Lower lobe of right lung (tissue), 2 donors: Measurements from ENCODE around the gene IL17REL. TPM values are rescaled to one million over a fixed set of nuclear protein-coding genes. Genes with fewer than 3 reads are reported as not detected.

Experiments used
- ATAC-seq, 2 donors: fragments of 200-7000 bp; cut with Tn5 transposase; one replicate each; pipeline ENCODE4 v1.9.1; 2020 to 2022; ENCODE audit warnings: mild to moderate bottlenecking in 2 of 2, moderate library complexity in 2 of 2
- DNase-seq: peaks from one replicate; pipeline ENCODE4 v3.0.0-alpha.2; 2020
- H3K27ac ChIP-seq: fragments of 200-600 bp; one replicate; pipeline ENCODE4 v1.8.0; 2022
- H3K27me3 ChIP-seq: fragments of 200-600 bp; one replicate; pipeline ENCODE4 v1.8.0; 2022; ENCODE audit warnings: low read depth
- H3K36me3 ChIP-seq: fragments of 200-600 bp; one replicate; pipeline ENCODE4 v1.8.0; 2022; ENCODE audit warnings: mild to moderate bottlenecking
- H3K4me1 ChIP-seq: fragments of 200-600 bp; one replicate; pipeline ENCODE4 v1.8.0; 2022
- H3K4me3 ChIP-seq: fragments of 200-600 bp; one replicate; pipeline ENCODE4 v1.8.0; 2022; ENCODE audit warnings: mild to moderate bottlenecking
- H3K9me3 ChIP-seq: fragments of 200-600 bp; one replicate; pipeline ENCODE4 v1.8.0; 2022
- CTCF ChIP-seq: fragments of 200-600 bp; IDR thresholded peaks from one replicate; pipeline ENCODE4 v1.8.0; 2022; ENCODE audit warnings: antibody characterized with exemption, mild to moderate bottlenecking
- intact Hi-C: fragments of 100-400 bp; cut with DNase I; formaldehyde crosslinking; loops from one replicate; pipeline ENCODE4 v1.11.0; 2022
- total RNA-seq: library from RNA; stranded (reverse); fragmentation: NEBNext Ultra II Directional; extraction: Animal tissue kit (Norgen Biotek cat#: 25700); gene quantifications from one replicate; pipeline ENCODE4 v1.2.1, GENCODE V29; 2021
- donor health status: DM: no; HTN: yes; CAD: no; lungs with severe emphysema.

IL17REL gene
- total RNA-seq, 1 donor from 2014 or later = 0.09 TPM

- no peak for TF ChIP-seq CTCF
- Histone ChIP-seq H3K36me3 (no peaks in the 10 kb centered on the region), H3K27ac (no peak overlapping the region), H3K4me1 (no peaks in the 10 kb centered on the region), H3K4me3 (peak overlapping the region; percentile 23), H3K9me3 (no peaks in the 10 kb centered on the region), H3K27me3 (peaks cover 11% of the 10 kb centered on the region)
- intact Hi-C loops = no loop called here
- peak; percentile 22 to 34 for ATAC-seq
- DNase-seq = peak; percentile 46
These were observed 13.3 kb downstream of the IL17REL start for GRCh38 chr22:49999063-49999945.

GRCh38 chr22:49998718-49999062 is 13.9 kb downstream of the IL17REL start:
- Histone ChIP-seq H3K9me3 (no peaks in the 10 kb centered on the region), H3K36me3 (no peaks in the 10 kb centered on the region), H3K4me1 (peaks cover under 1% of the 10 kb centered on the region), H3K27me3 (peaks cover 11% of the 10 kb centered on the region), H3K27ac (no peak overlapping the region), H3K4me3 (no peak overlapping the region)
- TF ChIP-seq CTCF = no peak
- no peak for ATAC-seq
- intact Hi-C loops = no loop called here
- peak; percentile 23 for DNase-seq

GRCh38 chr22:49997932-49998717 is 14.4 kb downstream of the IL17REL start:
- Histone ChIP-seq H3K4me1 (peaks cover 6% of the 10 kb centered on the region), H3K9me3 (no peaks in the 10 kb centered on the region), H3K36me3 (no peaks in the 10 kb centered on the region), H3K4me3 (no peak overlapping the region), H3K27me3 (peaks cover 11% of the 10 kb centered on the region), H3K27ac (no peak overlapping the region)
- DNase-seq = peak; percentile 36
- intact Hi-C loops = no loop called here
- no peak for ATAC-seq
- no peak for TF ChIP-seq CTCF

GRCh38 chr22:49997251-49997599 is 15.3 kb downstream of the IL17REL start:
- intact Hi-C loops = no loop called here
- ATAC-seq = no peak
- Histone ChIP-seq H3K27ac (no peak overlapping the region), H3K36me3 (no peaks in the 10 kb centered on the region), H3K27me3 (peaks cover 11% of the 10 kb centered on the region), H3K4me3 (no peak overlapping the region), H3K9me3 (no peaks in the 10 kb centered on the region), H3K4me1 (peaks cover 8% of the 10 kb centered on the region)
- TF ChIP-seq CTCF = no peak
- peak; percentile 63 for DNase-seq

- no peaks in the 10 kb centered on the region for H3K9me3 ChIP-seq
- H3K27ac ChIP-seq = no peak overlapping the region
- H3K4me3 ChIP-seq = no peak overlapping the region
- peaks cover 8% of the 10 kb centered on the region for H3K4me1 ChIP-seq
- no peak for TF ChIP-seq CTCF
- H3K36me3 ChIP-seq = no peaks in the 10 kb centered on the region
- H3K27me3 ChIP-seq = peaks cover 11% of the 10 kb centered on the region
- intact Hi-C loops = no loop called here
- ATAC-seq (no peak), DNase-seq (peak; percentile 38)
These were observed 15.9 kb downstream of the IL17REL start for GRCh38 chr22:49996518-49997250.
